HUDEP-2 (cell line): ENCODE results near the gene PARD6G.

Experiments used
- DNase-seq, 76 experiments: peaks; one replicate each; lab custom pipeline; 2025; ENCODE audit not compliant: unreplicated experiment in 76 of 76; lab: John Stamatoyannopoulos, UW

The PARD6G gene

DNA sequence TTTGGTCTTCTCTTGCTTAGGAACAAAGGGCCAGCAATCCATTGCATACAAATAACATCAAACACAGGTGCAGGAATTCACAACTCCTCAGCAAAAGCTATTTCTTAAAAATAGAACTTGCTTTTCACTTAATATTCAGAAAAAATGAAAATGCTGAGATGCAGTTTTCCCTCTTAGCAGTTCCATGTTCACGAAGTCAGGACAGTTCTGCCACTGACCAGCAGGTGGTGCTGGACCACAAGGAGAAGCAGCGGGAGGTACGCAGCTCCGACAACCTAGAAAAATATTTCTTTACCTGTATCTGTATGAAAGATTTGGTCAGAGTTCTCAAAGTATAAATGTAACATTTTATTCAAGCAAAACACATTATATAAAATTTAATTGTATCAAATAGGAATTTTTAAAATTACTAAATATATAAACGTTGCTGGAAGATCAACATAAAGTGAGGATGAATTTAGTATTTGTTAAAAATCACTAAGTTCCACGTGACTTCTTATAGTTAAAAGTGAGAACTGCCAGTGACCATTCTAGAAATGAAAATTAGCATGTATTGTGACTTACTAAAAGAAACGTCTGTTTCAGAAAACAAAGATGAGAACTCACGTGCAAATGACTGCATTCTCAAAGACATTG, 89.5 kb downstream of the PARD6G start:
- peak in 50 of 76 experiments; percentile 0 to 68 (median 39) for DNase-seq

DNA sequence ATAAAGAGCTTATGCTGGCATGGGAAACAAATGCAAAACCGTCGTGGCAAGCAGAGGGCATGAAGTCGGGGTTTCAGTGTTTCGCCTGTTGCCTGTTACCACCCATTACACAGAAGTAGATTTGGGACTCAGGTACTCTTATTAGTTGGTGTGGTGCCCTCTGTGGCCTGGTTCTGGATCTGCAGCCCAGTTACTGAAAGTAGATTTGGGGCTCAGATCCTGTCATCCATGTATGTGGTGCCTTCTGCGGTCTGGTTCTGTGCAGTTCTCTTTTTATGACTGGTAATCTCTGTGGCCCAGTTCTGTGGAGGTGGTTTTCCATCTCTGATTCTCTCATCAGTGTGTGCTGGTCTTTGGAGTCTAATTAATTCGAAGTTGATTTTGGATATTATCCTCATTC, 93.0 kb downstream of the PARD6G start:
- DNase-seq, result peak in 24 of 76 experiments; percentile 3 to 54 (median 32)

DNA sequence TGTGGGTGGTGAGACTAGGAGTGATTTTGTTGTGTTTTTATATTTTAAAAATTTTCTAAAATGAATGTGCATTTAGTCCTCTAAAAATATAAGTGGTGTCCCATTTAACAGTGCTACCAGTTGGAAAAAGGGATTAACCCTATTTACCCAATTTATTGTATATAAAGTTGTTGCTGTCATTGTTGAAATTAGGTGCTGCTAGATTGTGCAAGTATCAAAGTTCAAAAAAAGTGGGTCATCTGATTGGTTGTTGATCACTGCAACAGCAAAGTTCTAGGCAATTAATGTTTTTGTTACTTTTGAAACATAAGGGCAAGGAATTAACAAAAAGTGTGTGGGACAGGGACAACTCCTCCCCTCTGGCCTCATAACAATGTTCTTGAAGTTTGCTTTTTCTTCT, 97.6 kb downstream of the PARD6G start:
- no peak for DNase-seq

DNA sequence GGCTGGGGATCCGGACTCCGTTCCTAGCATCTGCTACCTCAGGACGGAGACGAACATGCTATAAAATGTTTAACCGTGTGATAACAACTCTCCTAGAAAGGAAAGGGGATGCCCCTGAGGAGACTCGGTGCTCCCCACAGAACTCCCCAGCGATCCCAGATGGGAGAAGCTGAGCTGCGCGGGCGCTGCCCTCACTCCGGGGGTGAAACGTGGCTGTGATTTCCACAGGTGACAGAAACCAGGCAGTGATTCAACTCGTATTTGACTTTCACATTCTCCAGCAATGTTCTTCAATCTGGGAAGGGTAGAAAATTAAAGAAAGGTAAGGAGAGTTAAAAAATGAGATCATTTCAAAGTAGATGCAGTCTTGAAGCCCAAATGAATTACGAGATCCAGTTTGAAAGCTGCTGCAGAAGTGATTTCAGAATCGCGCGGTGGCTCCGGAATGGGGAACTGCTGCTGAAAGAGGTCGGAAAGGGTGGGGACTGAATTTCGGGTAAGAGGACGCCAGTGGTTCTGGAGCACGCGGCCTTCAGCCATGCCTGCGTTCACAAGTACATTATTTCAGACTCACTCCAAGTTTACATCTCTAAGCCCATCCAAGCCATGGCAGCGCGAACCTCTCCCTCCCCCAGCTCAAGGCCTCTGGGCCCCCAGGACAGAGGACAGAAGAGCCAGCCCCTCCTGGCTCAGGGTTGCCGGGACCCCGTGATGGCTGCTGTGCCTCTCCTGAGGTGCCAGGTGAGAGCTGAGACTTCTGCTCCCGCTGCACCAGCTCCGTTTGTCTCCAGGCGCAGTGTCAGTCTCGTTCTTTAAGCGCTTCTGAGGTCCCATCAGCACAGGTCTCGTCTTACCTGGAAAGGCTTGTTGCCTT, 98.8 kb downstream of the PARD6G start:
- no peak for DNase-seq

DNA sequence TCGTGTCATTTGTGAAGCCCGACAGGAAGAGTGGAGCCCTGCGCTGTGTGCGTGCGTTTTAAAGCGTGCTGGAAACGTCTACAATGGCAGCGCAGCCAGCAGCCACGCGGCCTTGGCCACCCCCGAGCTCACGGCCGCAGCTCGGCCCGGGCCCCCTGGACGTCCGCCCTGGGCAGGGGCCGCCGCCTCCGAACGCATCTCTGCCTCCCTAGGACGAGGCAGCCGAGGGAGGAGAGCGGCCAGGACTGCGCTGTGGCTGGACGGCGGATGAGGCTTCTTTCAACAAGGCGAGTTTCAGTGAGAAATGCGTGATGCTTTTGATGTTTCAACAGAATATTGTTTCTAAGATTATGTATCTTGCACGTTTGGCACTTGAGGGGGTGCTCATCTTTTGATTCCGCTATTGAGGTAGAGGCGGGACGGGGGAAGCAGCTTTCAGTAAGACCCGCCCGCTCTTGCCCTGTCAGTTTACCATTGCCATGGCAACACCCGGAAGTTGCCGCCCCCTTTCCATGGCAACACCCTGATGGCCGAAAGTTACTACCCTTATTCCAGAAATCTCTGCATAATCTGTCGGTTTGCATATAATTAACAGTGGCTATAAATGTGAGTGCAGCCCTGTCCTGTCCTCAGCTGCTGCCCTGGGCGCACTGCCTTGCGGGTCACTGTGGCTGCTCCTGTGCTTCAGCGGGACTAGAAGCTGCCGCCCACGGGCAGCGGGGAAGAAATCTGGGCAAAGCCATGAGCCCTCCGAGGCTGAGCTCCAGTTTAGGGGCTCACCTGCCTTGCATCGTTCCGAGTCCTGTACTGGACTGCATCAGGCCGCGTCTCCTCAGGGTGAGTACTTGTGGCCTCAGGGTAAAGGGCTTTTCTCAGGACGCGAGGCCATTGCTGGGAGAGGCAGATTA, 99.6 kb downstream of the PARD6G start:
- peak in 65 of 76 experiments; percentile 7 to 74 (median 51) for DNase-seq

DNA sequence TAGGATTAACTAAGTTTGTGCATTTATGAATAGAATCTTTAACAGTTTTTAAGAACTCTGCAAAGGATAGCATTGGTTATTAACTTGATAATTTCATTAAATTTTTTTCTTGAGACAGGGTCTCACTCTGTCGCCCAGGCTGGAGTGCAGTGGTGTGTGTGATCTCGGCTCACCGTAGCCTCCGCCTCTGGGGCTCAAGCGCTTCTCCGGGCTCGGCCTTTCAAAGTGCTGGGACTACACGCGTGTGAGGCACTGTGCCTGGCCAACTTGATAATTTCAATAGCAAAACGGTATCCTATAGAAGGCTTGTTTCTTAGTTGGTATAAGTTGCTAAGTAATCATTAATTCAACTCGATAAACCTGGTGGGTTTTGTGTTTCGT, 100.3 kb downstream of the PARD6G start:
- peak in 1 of 76 experiments; percentile 8 for DNase-seq

DNA sequence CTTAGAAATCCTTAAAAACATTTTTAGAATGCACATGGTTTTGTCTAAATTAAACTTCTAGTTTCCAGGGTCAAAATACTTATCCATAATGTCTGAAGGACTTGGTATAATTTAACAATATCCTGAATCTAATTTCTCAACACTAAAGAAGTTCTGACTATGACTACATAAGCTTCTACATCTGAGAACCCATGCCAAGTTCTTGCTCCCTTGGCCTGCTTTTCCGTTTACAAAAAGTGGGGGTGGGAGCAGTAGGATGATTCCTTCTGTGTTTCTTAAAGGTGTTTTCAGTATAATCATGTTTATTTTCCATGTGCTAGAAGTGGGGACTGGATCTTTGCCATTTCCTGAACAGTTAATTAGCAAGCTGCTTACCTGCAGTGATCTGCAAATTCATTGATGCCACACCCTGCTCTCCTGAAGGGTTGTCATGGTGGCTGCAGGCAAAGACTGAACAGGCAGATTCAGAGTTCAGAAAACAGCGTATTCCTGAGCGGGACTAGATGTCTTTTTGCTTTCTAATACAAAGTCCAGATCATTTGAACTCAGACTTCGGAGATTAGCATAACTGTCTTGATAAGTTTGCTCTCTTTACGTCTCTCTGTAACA, 102.0 kb downstream of the PARD6G start:
- no peak for DNase-seq

DNA sequence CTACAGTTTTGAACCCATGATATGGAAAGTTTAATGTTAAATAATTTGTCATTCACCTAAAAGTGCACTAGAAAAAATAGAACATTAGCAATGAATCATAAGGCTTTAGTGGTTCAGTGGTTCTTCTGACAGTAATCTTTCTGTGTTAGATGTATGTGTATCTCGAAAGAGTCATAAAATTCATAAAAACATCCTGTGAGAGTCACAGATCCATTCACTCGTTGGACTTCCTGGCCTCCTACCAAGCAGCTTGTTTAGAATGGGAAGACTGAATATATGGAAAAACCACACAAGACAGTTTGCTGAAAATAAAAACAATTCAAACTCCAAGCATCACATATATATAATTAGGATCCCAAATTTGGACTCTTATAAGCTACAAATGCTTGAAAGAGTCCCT, 103.4 kb downstream of the PARD6G start:
- DNase-seq, result no peak

DNA sequence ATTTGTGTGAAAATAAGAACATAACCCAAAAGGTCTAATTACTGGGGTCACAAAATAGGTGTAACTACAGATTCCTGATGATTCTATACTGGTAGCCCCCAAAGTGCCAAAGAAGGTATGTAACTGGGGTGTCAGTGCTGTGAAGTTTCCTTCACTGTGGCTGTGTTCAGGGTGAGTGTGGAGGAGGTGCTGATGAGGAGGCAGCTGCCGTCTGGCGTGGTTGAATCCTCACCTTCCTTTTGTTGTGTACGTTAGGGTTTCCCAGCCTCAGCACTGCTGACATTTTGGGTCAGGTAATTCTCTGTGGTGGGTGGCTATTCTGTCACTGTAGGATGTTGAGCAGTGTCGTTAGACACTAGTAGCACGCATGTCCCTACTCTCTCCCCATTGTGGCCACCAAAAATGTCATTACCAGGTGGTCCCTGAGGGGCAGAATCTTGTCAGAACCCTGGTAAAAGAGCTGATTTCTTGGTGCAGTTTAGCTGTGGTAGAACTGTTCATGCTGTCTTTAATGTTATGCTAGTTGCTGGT, 106.8 kb downstream of the PARD6G start:
- no peak for DNase-seq

DNA sequence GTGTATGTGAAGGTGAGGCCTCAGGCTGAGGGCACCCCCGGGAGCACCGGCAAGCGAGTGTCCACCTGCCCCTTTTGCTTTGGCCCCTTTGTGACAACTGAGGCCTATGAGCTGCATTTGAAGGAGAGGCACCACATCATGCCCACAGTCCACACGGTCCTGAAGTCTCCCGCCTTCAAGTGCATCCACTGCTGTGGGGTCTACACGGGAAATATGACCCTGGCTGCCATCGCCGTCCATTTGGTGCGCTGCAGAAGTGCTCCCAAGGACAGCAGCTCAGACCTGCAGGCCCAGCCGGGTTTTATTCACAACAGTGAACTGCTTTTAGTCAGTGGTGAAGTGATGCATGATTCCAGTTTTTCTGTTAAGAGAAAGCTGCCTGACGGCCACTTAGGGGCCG, 109.3 kb downstream of the PARD6G start:
- no peak for DNase-seq

DNA sequence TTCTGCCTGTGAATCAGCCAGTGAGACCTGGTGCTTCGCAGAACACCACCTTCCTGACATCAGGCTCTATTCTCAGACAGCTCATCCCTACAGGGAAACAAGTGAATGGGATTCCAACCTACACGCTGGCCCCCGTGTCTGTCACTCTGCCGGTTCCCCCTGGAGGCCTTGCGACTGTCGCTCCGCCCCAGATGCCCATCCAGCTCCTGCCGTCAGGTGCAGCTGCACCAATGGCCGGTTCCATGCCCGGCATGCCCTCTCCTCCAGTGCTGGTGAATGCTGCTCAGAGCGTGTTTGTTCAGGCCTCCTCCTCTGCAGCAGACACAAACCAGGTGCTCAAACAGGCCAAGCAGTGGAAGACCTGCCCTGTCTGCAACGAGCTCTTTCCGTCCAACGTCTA, 110.2 kb downstream of the PARD6G start:
- DNase-seq, result no peak

DNA sequence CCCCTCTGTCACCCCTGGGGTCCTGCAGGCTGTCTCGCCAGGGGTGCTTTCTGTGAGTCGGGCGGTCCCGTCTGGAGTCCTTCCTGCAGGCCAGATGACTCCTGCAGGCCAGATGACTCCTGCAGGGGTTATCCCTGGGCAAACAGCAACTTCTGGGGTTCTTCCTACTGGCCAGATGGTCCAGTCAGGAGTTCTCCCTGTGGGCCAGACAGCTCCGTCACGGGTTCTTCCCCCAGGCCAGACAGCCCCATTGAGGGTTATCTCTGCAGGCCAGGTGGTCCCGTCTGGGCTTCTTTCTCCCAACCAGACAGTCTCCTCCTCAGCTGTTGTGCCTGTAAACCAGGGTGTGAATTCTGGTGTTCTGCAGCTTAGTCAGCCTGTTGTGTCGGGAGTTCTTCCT, 110.6 kb downstream of the PARD6G start:
- DNase-seq, result no peak

DNA sequence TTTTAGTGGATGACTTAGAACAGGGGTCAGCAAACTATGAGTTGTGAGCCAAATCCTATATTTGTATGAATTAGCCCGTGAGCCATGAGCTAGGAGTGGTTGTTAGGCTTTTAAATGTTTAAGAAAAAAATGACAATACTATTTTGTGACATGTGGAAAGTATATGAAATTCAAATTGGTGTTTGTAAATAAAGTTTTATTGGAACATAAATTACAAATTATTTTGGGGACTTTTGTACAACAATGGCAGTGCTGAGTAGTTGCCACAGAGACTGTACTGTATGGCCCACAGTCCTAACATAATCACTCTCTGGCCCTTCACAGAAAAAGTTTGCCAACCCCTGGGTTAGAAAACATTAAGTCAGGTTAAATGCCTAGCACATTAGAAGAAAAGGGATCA, 112.2 kb downstream of the PARD6G start:
- DNase-seq, result no peak

DNA sequence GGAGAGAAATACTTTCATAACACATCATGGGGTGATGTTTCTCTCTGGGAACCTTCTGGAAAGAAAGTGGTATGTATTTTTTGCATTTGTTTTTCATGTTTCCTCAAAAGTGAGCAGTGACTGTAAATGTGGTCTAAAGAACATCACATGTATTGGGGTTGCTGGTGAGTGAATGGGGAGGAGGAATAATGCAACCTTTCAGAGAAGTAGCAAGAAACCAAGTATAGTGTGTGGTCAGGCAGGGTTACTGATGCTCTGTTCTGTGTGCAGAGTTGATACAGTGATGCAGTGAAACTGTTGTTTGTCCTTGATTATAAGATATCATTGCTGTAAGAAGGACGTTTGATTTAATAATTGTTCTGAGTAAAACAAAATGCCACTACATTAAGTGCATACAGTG, 114.2 kb downstream of the PARD6G start:
- DNase-seq, result no peak

DNA sequence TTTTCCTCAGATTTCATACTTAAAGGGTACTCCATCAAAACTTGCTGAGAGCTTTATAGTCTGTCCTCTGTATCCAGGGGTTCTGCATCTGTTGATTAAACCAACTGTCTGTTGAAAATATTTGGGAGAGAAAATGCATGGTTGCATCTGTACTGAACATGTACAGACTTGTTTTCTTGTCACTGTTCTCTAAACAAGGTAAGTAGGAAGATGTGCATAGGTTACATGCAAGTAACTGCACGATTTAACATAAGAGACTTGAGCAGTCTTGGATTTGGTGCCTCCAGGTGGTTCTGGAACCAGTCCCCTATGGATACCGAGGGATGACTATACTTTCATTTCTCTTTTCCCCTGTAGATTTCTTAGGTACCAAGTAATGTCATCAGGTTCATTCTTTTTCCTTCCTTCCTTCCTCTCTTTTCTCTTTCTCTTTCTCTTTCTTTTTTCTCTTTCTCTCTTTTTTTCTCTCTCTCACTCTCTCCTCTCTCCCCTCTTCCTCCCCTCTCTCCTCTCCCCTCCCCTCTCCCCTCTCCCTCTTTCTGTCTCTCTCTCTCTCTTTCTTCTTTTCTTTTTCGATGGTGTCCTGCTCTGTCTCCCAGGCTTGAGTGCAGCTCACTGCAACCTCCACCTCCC, 115.0 kb downstream of the PARD6G start:
- no peak for DNase-seq

DNA sequence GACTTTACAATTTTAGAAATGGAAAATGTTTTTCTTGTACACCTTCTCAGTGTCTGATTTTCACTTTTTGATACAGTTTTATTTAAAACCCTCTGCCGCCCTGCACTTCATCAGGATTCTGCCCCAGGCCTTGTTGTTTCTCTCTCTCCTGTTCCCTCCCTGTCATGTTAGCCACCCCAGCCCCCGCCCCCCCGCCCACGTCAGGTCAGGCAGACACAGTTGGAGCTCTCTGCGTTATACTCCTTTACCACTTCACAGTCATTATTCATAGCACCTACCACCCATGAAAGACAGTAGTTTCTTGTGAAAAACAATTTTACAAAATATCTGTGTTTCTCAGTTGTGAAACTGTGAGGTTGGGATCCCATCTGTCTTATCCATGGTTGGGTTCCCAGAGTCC, 116.8 kb downstream of the PARD6G start:
- no peak for DNase-seq

DNA sequence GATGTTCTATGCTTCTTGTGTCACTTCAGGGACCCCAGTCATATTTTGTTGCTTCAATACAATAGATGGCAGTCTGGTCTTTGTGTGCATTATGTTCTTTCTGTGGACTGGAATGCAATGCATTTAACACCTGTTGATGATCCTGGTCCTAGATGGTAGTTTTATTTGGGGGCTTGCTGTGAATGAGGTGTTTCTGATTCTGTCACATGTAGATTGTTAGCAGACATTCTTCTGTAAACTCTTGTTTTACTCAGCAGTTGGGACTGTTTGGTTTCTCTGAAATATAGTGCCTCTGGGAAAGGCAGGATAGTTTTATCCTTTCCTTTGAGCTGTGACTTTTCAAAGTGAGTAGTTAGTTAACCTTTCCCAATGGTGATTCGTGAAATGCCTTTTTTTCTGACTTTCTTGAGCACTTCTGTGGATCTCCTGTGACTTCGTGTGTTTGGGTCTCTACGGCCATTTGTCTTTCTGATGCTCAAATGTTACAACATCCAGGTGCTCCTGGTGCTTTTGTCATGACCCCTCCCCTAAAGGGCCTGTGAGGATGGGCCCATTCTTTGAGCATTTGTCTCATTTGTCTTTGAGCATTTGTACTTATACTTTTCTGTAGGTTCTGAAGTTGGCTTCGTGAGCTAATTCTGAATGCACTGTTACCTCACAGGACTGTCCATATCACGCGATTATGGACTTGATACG, 117.5 kb downstream of the PARD6G start:
- no peak for DNase-seq

DNA sequence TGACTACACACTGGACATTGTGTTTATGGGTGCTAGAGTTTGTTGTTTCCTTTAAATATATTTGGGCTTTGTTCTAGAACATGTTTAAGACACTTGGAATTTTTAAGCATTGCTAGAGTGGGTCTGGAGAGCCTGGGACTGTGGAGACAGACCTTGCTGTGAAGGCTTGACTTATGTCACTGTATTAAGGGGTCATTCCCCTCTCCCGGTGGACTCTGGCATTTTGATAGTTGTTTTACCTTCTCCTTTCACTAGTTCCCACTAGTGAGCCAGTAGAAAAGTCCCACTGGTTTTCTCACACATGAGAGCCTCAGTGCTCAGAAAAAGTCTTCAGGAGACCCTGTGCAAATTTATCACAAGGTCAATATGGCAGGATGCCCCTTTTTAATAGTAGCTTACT, 119.7 kb downstream of the PARD6G start:
- no peak for DNase-seq

DNA sequence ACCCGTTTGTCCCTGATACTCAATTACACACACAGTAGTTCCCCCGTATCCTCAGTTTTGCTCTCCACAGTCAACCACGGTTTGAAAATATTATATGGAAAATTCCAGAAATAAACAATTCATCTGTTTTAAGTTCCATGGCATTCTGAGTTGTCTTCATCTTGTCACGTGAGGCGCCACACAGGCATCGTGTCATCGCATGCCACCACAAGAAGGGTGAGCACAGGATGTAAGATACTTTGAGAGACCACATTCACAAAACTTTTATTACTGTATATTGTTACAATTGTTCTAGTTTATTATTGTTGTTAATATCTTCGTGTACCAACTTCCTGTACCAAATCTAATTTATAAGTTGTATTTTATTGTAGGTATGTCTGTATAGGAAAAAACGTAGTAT, 120.5 kb downstream of the PARD6G start:
- DNase-seq, result no peak

DNA sequence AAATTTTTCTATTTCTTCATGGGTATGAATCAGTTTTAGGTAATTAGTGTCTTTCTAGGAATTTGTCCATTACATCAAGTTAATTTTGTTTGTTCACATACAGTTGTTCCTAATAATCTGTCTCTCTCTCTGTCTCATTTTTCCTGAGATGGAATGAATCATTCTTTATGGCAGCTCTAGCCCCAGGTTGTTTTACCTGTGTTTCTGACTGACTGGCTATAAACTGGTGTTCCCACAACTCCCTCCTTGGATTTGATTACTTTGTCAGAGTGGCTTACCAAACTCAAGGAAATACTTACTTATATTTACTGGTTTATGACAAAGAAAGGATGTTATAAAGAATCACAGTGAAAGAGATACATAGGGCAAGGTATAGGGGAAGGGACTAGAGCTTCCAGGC, 123.2 kb downstream of the PARD6G start:
- no peak for DNase-seq
